SKM-1 treated with dmso at 0.1 percent for 144 hours (cell line): ENCODE results near the gene BUD23.

ENCODE experiments used
- DNase-seq: peaks from one replicate; lab custom pipeline; 2025; ENCODE audit not compliant: unreplicated experiment; lab: John Stamatoyannopoulos, UW

Gene BUD23

GRCh38 chr7:73740771-73741170 is 57.4 kb downstream of the BUD23 start:
- no peak for DNase-seq

DNA sequence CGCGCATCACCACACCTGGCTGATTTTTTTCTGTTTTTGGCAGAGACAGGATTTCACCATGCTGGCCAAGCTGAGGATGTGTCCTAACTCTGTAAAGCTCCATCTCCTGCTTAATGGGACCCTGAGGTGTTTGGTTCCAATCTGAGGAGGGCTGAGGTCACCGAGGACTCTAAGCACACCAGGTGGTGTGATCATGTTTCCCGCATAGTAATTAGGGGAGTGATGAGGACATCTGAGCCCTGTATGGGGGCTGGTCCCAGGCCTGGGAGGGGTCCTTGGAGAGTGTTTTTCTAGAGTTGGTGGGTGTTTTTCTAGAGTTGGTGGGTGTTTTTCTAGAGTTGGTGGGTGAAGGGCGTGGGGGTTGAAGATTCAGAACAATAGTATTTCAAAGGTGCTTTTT is 58.2 kb downstream of the BUD23 start:
- DNase-seq: no peak

DNA sequence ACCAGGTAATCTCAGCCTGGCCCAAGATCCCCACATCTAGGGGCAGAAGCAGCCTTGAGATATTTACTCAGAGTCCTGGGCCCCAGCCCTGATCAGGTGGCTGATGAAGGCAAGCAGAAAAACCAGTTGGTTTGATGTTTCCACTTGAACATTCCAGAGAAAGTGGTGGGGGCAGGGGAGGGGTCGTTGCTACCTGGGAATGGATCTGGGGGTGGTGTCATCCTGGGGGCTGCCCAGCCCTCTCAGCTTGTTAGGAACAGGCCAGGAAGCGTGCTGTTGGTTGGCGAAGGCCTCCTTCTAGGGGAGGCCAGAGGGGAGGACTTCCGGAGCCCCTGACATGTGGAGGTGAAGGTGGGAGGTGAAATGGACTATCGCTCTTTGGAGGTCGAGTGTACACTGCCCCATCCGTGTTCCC is 58.9 kb downstream of the BUD23 start:
- no peak for DNase-seq

DNA sequence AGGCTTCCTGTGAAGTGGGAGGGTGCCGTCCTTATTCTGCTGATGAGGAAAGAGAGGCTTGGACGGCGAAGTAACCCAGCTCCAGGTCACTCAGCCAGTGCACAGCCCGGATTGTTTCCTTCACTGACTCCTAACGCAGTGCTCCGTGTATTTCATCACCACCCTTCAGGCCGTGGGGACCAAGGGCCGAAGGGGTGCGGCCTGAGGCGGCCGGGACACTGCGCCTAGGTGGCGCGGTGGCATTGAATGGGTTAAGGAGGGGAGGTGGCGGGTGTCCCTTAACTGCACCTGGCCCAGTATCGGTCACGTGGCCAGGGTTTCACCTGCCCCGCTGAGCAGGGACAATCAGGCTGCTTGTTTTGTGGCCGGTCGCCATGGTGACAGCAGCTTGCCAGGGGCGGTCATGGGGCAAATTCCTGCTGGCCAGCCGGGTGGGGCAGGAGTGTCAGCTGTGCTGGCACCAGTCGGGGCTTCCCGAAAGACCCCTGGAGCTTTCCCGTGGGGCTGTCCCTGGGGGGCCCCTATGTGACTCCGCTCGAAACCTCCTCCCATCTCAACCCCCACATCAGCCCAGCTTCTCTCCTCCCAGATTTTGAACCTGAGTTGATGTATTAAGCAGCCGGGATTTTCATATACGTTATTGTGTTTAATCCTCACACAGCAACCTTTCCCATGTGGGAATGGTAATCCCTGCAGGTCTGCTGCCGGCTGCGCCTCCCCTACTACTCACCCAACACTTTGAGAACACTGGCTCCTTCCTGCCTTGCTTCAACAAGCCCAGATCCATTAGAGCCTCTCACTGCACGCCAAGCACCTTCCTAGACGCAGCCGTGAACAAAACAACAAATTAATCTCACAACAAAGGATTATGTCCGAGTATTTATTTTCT is 59.6 kb downstream of the BUD23 start:
- DNase-seq: no peak

DNA sequence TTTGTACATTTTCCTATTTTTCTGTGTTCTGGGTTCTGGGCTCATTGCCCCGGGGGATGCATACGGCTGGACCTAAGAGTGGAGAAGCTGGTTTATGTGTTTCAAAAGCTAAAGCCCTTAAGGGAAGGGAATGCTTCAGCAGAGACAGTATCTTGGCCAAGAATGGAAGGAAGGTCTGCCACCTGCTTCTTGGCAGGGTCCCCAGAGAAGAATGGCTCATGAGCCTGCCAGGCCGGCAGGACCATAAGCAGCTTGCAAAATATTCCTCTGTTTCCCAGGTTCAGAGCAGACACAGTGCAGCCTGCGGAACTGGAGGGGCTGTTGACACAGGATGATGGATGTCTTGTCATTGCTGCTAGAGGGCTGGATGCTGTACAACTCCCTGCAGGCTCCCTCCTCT is 63.0 kb downstream of the BUD23 start:
- no peak for DNase-seq
